Neural progenitor cell (in vitro differentiated cells): ENCODE results near the gene GPR156.

ENCODE experiments used
- CTCF ChIP-seq: fragments of 200-600 bp; sonication (generic); IDR thresholded peaks from 2 replicates; pipeline ENCODE4 v1.5.1; 2017; ENCODE audit warnings: antibody characterized with exemption, mild to moderate bottlenecking
- EZH2 ChIP-seq: fragments of 200-600 bp; sonication (generic); IDR thresholded peaks from 2 replicates; pipeline ENCODE4 v1.6.1; 2017; ENCODE audit warnings: antibody characterized with exemption, mild to moderate bottlenecking, moderate library complexity
- EZH2phosphoT487 ChIP-seq: fragments of 200-600 bp; sonication (generic); IDR thresholded peaks from 2 replicates; pipeline ENCODE4 v1.6.1; 2017; ENCODE audit warnings: antibody characterized with exemption

GRCh38 chr3:120168038-120168437, 117.0 kb downstream of the GPR156 start:
- TF ChIP-seq CTCF: no peak
- TF ChIP-seq EZH2phosphoT487: no peak
- no peak for TF ChIP-seq EZH2
